HL-60/S4 treated with retinoic acid at 250 ng/mL for 4 days and 3 days (cell line): Measurements from ENCODE around the gene APOM.

Experiments
- in situ Hi-C: fragments of 300-500 bp; cut with MboI; formaldehyde crosslinking; loops from 2 replicates; pipeline ENCODE4 v1.7.0; 2022; ENCODE audit warnings: low sequenced_read_pairs

APOM gene

GRCh38 chr6:31655349-31656237 lies at the start of gene APOM:
APOM (plus strand) TSS chr6:31655894; CDS start chr6:31655967, 73 bp downstream.
- in situ Hi-C loops = no loop called here

GRCh38 chr6:31607317-31607716 lies 48.4 kb upstream of the APOM start:
- in situ Hi-C loops = no loop called here

- in situ Hi-C loops = no loop called here
Observed at GRCh38 chr6:31609519-31610406, 45.9 kb upstream of the APOM start.

- in situ Hi-C loops = no loop called here
Observed at GRCh38 chr6:31610968-31611367, 44.7 kb upstream of the APOM start.

- in situ Hi-C loops = no loop called here
Observed at GRCh38 chr6:31614075-31614619, 41.5 kb upstream of the APOM start.

GRCh38 chr6:31614684-31615578 lies 40.8 kb upstream of the APOM start, which contains the start of gene AIF1:
AIF1 (plus strand) TSS chr6:31615234; CDS start chr6:31615330, 96 bp downstream.
- in situ Hi-C loops = no loop called here

GRCh38 chr6:31615748-31616147 lies 39.9 kb upstream of the APOM start:
- in situ Hi-C loops = no loop called here

GRCh38 chr6:31617010-31617409 lies 38.7 kb upstream of the APOM start:
- in situ Hi-C loops = no loop called here

GRCh38 chr6:31619805-31620585 lies 35.7 kb upstream of the APOM start:
- in situ Hi-C loops = no loop called here

GRCh38 chr6:31620586-31621319 lies 34.9 kb upstream of the APOM start, which contains the start of gene PRRC2A:
PRRC2A (plus strand) TSS chr6:31620715; CDS start chr6:31622790, 2,075 bp downstream.
- in situ Hi-C loops = no loop called here

GRCh38 chr6:31621320-31621939 lies 34.3 kb upstream of the APOM start:
- in situ Hi-C loops = no loop called here

- in situ Hi-C loops = no loop called here
Observed at GRCh38 chr6:31621991-31622390, 33.7 kb upstream of the APOM start.

GRCh38 chr6:31622684-31623091 lies 33.0 kb upstream of the APOM start:
- in situ Hi-C loops = no loop called here

GRCh38 chr6:31624070-31624469 lies 31.6 kb upstream of the APOM start:
- in situ Hi-C loops = no loop called here

- in situ Hi-C loops = no loop called here
Observed at GRCh38 chr6:31626952-31627351, 28.7 kb upstream of the APOM start.

GRCh38 chr6:31627690-31628287 lies 27.9 kb upstream of the APOM start:
- in situ Hi-C loops = no loop called here

GRCh38 chr6:31629014-31629413 lies 26.7 kb upstream of the APOM start:
- in situ Hi-C loops = no loop called here
